Karpas-422 (cell line): ENCODE data around the gene BST1. TPM values are rescaled to one million over a fixed set of nuclear protein-coding genes. Genes with fewer than 3 reads are reported as not detected.

Source experiments
- DNase-seq: peaks from one replicate; pipeline ENCODE4 v3.0.0-alpha.2; 2015
- H2AFZ ChIP-seq: fragments of 200-600 bp; sonication (generic); 2 replicates; pipeline ENCODE4 v1.6.1; 2014; ENCODE audit warnings: antibody characterized with exemption, low read length, mixed read lengths
- H3K27ac ChIP-seq: fragments of 200-600 bp; sonication (generic); 2 replicates; pipeline ENCODE4 v1.5.1; 2014; ENCODE audit warnings: mild to moderate bottlenecking, low read length, moderate library complexity
- H3K27me3 ChIP-seq: fragments of 200-600 bp; sonication (generic); 2 replicates; pipeline ENCODE4 v1.6.1; 2014; ENCODE audit warnings: low read length, mixed read lengths
- H3K36me3 ChIP-seq: fragments of 200-600 bp; sonication (generic); 2 replicates; pipeline ENCODE4 v1.6.1; 2014; ENCODE audit warnings: low read length, mixed read lengths; ENCODE audit not compliant: insufficient read depth
- H3K4me1 ChIP-seq: fragments of 200-600 bp; sonication (generic); 2 replicates; pipeline ENCODE4 v1.6.1; 2014; ENCODE audit warnings: mild to moderate bottlenecking, low read length, mixed read lengths
- H3K4me2 ChIP-seq: fragments of 200-600 bp; sonication (generic); 2 replicates; pipeline ENCODE4 v1.6.1; 2014; ENCODE audit warnings: low read length, low read depth, mild to moderate bottlenecking; ENCODE audit not compliant: poor library complexity, severe bottlenecking
- H3K4me3 ChIP-seq: fragments of 200-600 bp; sonication (generic); 2 replicates; pipeline ENCODE4 v1.5.1; 2014; ENCODE audit warnings: mild to moderate bottlenecking, antibody characterized with exemption, low read length, mixed read lengths
- H3K79me2 ChIP-seq: fragments of 200-600 bp; sonication (generic); 2 replicates; pipeline ENCODE4 v1.6.1; 2014; ENCODE audit warnings: mild to moderate bottlenecking, low read length, mixed read lengths
- H3K9ac ChIP-seq: fragments of 200-600 bp; sonication (generic); 2 replicates; pipeline ENCODE4 v1.6.0; 2014; ENCODE audit warnings: low read length
- H3K9me2 ChIP-seq: fragments of 200-600 bp; sonication (generic), shearing (Covaris generic); replicated peaks from 2 replicates; pipeline ENCODE4 v1.6.0; 2014; ENCODE audit warnings: mild to moderate bottlenecking, low read length, moderate library complexity; ENCODE audit not compliant: insufficient read depth
- H3K9me3 ChIP-seq: fragments of 300-700, 200-600 bp; sonication (generic); 2 replicates; pipeline ENCODE4 v1.6.1; 2014; ENCODE audit warnings: low read length, mixed read lengths
- H4K20me1 ChIP-seq: fragments of 200-600 bp; sonication (generic); 2 replicates; pipeline ENCODE4 v1.6.1; 2014; ENCODE audit warnings: mild to moderate bottlenecking, antibody characterized with exemption, low read length, low read depth; ENCODE audit not compliant: insufficient read depth
- total RNA-seq: library from RNA; depleted of rRNA; stranded (reverse); fragments of >200 nt; shearing (Covaris generic); gene quantifications from 2 replicates; pipeline ENCODE4 v1.2.3, GENCODE V29; 2014; ENCODE audit warnings: low replicate concordance; rRNA removed

The BST1 gene
- not detected in 2 replicates for total RNA-seq

- H3K9ac ChIP-seq: no peak within 1 kb of the TSS
These were observed at the start of gene BST1 for GRCh38 chr4:15702941-15703403. Gene BST1, plus strand, starts transcription at chr4:15703065. Its CDS starts 80 bp downstream, at chr4:15703145.

GRCh38 chr4:15653420-15653819 is 49.4 kb upstream of the BST1 start:
- H2AFZ ChIP-seq: no peak overlapping the region
- H3K27ac ChIP-seq: peak overlapping the region; percentile 74
- peaks cover 52% of the 10 kb centered on the region for H3K4me1 ChIP-seq
- peak; percentile 52 for DNase-seq
- peaks cover 64% of the 10 kb centered on the region for H3K79me2 ChIP-seq
- H3K27me3 ChIP-seq: no peaks in the 10 kb centered on the region
- H4K20me1 ChIP-seq: no peaks in the 10 kb centered on the region
- H3K4me2 ChIP-seq: peak overlapping the region; percentile 81
- H3K9me2 ChIP-seq: no peaks in the 10 kb centered on the region
- H3K36me3 ChIP-seq: no peaks in the 10 kb centered on the region
- peak overlapping the region; percentile 90 for H3K9ac ChIP-seq
- peak overlapping the region; percentile 94 for H3K4me3 ChIP-seq
- no peaks in the 10 kb centered on the region for H3K9me3 ChIP-seq

More at GRCh38 chr4:15702941-15703403, at the start of gene BST1:
- H2AFZ ChIP-seq: no peak within 1 kb of the TSS
- H3K4me2 ChIP-seq: no peak within 1 kb of the TSS
- no peak within 1 kb of the TSS for H3K4me3 ChIP-seq
- no peaks in the 10 kb centered on the region for H3K36me3 ChIP-seq
- no peaks in the 10 kb centered on the region for H3K4me1 ChIP-seq
- H3K79me2 ChIP-seq: no peaks in the 10 kb centered on the region
- H3K27me3 ChIP-seq: 0 out of 2 replicates have a peak, but pooled peaks cover 5% of the 10 kb centered on the region
- H3K9me2 ChIP-seq: no peaks in the 10 kb centered on the region
- no peaks in the 10 kb centered on the region for H4K20me1 ChIP-seq
- peaks cover 5% of the 10 kb centered on the region; the same call in 1 of the 2 replicates for H3K9me3 ChIP-seq
- DNase-seq: no peak
- no peak within 1 kb of the TSS for H3K27ac ChIP-seq

- peaks cover 52% of the 10 kb centered on the region for H3K4me1 ChIP-seq
- peak overlapping the region; percentile 81 for H3K4me2 ChIP-seq
- H3K9me3 ChIP-seq: no peaks in the 10 kb centered on the region
- no peaks in the 10 kb centered on the region for H4K20me1 ChIP-seq
- no peaks in the 10 kb centered on the region for H3K36me3 ChIP-seq
- H3K4me3 ChIP-seq: peak overlapping the region; percentile 94
- peaks cover 58% of the 10 kb centered on the region for H3K79me2 ChIP-seq
- peak overlapping the region; percentile 74 for H3K27ac ChIP-seq
- peak; percentile 83 for DNase-seq
- H3K9ac ChIP-seq: peak overlapping the region; percentile 90
- H2AFZ ChIP-seq: no peak overlapping the region
- no peaks in the 10 kb centered on the region for H3K27me3 ChIP-seq
- H3K9me2 ChIP-seq: no peaks in the 10 kb centered on the region
These were observed 48.8 kb upstream of the BST1 start for GRCh38 chr4:15653864-15654592.

- peak; percentile 71 for DNase-seq
- peaks cover 51% of the 10 kb centered on the region for H3K79me2 ChIP-seq
These were observed 48.2 kb upstream of the BST1 start for GRCh38 chr4:15654593-15655222.

GRCh38 chr4:15655223-15656037 is 47.4 kb upstream of the BST1 start, which contains the start of gene FBXL5:
Gene FBXL5, minus strand, starts transcription at chr4:15655357. Its CDS starts 70 bp downstream, at chr4:15655287.
- Histone ChIP-seq H3K27ac (peak within 1 kb of the TSS; percentile 74), H3K36me3 (no peaks in the 10 kb centered on the region), H3K9me3 (no peaks in the 10 kb centered on the region), H3K9ac (peak within 1 kb of the TSS; percentile 90), H3K4me1 (peaks cover 43% of the 10 kb centered on the region), H2AFZ (peak within 1 kb of the TSS; percentile 83), H3K79me2 (peaks cover 44% of the 10 kb centered on the region), H3K4me3 (peak within 1 kb of the TSS; percentile 94), H4K20me1 (no peaks in the 10 kb centered on the region), H3K4me2 (peak within 1 kb of the TSS; percentile 81), H3K27me3 (no peaks in the 10 kb centered on the region), H3K9me2 (no peaks in the 10 kb centered on the region)
- peak; percentile 95 for DNase-seq

More at GRCh38 chr4:15654593-15655222, 48.2 kb upstream of the BST1 start:
- Histone ChIP-seq H3K27ac (peak overlapping the region; percentile 74), H3K4me3 (peak overlapping the region; percentile 94), H3K36me3 (no peaks in the 10 kb centered on the region), H3K9me3 (no peaks in the 10 kb centered on the region), H3K4me2 (peak overlapping the region; percentile 81), H3K27me3 (no peaks in the 10 kb centered on the region), H3K9me2 (no peaks in the 10 kb centered on the region), H3K4me1 (peaks cover 50% of the 10 kb centered on the region), H2AFZ (no peak overlapping the region; the same call in 1 of the 2 replicates), H3K9ac (peak overlapping the region; percentile 90), H4K20me1 (no peaks in the 10 kb centered on the region)

GRCh38 chr4:15656038-15656470 is 46.8 kb upstream of the BST1 start:
- Histone ChIP-seq H3K27me3 (no peaks in the 10 kb centered on the region), H2AFZ (no peak overlapping the region), H3K9ac (peak overlapping the region; percentile 80), H3K4me3 (peak overlapping the region; percentile 94; the same call in 1 of the 2 replicates), H3K36me3 (no peaks in the 10 kb centered on the region), H4K20me1 (no peaks in the 10 kb centered on the region), H3K9me3 (no peaks in the 10 kb centered on the region), H3K9me2 (no peaks in the 10 kb centered on the region), H3K79me2 (peaks cover 37% of the 10 kb centered on the region), H3K4me1 (peaks cover 36% of the 10 kb centered on the region), H3K27ac (no peak overlapping the region), H3K4me2 (peak overlapping the region; percentile 76)
- DNase-seq: no peak

- Histone ChIP-seq H3K9me2 (no peaks in the 10 kb centered on the region), H3K4me2 (no peak overlapping the region), H4K20me1 (no peaks in the 10 kb centered on the region), H3K9ac (no peak overlapping the region), H3K27ac (peak overlapping the region; percentile 9; the same call in 1 of the 2 replicates), H3K79me2 (peaks cover 24% of the 10 kb centered on the region), H3K4me1 (peaks cover 23% of the 10 kb centered on the region), H2AFZ (no peak overlapping the region), H3K9me3 (no peaks in the 10 kb centered on the region), H3K36me3 (no peaks in the 10 kb centered on the region), H3K27me3 (no peaks in the 10 kb centered on the region), H3K4me3 (no peak overlapping the region)
- no peak for DNase-seq
These were observed 45.5 kb upstream of the BST1 start for GRCh38 chr4:15657366-15657765.
